Fibroblast of skin of scalp (primary cell): Measurements from ENCODE around the gene TCP10L. TPM values are rescaled to one million over a fixed set of nuclear protein-coding genes. Genes with fewer than 3 reads are reported as not detected.
A peak's percentile ranks its signal among the peaks of the same experiment; 100 is the strongest.
"Not testable (repeated sequence)": the region's sequence is repeated elsewhere in the genome, so short reads cannot be mapped to it uniquely, and the experiment has no call there.

Experiments used
- DNase-seq: peaks from one replicate; pipeline ENCODE4 v3.0.0-alpha.2; 2013
- polyA plus RNA-seq, 2 experiments: library from polyadenylated mRNA; unstranded; fragments of 120-200 nt; gene quantifications; one replicate each; pipeline ENCODE4 v1.2.1, GENCODE V29; 2013; ENCODE audit not compliant: insufficient read length in 2 of 2

The TCP10L gene, protein sequence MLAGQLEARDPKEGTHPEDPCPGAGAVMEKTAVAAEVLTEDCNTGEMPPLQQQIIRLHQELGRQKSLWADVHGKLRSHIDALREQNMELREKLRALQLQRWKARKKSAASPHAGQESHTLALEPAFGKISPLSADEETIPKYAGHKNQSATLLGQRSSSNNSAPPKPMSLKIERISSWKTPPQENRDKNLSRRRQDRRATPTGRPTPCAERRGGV
- 0.28 TPM for polyA plus RNA-seq (2013, experiment 1 of 2; ENCODE audit: insufficient read length)
- 0.42 TPM for polyA plus RNA-seq (2013, experiment 2 of 2; ENCODE audit: insufficient read length)

DNA sequence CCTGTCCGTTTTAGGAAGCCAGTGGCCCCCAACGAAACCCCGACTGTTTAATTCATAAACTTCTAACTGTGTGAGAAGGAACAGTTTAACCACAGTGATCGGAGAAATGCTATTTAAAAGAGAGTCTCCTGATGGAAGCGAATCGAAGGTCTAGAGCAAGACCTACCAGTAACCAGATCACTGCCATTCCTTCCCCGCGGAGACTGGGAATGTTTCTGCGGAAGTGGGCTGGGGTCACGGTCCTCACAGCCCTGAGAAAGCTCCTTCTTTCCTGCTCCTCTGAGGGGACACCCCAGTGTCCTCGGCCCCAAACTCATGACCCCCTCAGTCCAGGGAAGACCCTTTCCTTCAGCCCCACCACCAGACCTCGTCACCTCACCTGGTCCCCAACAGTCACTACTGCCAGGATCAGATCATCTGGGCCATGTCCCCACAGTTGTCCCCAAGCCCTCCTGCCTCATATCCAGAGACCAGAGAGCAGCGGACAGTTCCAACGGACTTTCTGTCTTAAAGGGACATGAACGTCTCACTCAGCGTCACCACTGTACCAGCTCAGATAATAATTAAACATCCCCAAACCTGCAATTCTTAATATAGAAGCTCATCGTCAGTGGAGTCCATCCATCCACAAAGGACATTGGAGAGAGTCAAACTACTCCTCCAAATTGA lies at the start of gene TCP10L:
TCP10L (minus strand) TSS at position 482 of the 669 bp plus-strand sequence. CDS start 1,219 bp downstream, outside the sequence.
- no peak for DNase-seq

DNA sequence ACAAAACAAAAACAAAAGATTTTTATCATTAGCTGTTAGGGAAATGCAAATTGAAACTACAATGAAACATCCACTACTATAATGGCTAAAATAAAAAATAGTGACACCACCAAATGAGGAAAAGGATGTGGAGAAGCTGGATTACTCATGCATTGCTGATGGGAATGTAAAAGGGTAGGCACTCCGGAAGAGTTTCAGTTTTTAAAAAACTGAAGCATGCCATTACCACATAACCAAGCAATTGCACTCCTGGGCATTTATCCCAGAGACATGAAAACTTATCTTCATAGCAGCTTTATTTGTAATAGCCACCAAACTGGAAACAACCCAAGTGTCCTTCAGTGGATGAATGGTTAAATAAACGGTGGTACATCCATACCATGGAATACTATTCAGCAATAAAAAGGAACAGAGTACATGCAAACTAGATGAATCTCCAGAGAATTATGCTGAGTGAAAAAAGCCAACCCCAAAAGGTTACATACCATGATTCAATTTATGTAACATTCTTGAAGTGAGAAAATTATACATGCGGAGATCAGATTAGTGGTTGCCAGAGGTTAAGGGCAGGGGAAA lies 41.4 kb upstream of the TCP10L start:
- DNase-seq, result peak; percentile 38

DNA sequence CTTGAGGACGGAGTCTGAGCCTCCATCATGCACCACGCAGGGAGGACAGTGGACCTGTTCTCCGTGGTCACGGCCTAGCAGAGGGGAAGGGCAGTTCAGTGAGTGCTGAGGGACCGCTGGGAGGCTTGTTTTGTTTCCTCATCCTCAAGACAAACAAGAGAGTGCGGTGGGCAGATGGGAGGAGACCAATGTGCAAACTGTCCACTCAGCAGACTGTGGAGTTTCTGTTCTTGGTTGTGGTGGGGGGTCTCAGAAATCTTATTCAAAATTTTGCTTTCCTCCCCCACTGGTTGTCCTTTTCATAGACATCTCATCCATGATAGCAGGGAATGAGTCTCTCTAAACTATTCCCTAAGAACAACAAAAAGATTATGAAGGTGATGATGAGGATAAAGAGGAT lies 32.9 kb upstream of the TCP10L start:
- not testable (repeated sequence) for DNase-seq

DNA sequence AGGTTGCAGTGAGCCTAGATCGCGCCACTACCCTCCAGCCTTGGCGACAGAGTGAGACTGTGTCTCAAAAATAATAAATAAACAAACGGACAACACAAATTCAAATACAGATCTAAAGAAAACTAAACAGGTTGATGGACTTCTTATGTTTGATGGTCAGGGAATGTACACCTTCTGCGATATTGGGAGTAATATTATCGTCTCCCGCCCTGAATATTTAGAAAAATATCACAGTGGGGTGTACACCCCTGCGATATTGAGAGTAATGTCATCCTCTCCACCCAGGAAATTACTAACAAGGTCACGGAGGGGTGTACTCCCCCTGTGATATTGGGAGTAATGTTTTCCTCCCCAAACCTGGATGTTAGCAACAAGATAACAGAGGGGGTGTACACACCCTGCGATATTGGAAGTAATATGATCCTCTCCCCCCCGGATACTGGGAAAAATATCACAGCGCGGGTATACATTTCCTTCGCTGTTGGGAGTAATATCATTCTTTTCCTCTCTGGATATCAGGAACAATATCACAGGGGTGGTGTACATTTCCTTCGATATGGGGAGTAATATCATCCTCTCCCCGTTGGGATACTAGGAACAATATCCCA lies 28.2 kb upstream of the TCP10L start:
- DNase-seq, result no peak

DNA sequence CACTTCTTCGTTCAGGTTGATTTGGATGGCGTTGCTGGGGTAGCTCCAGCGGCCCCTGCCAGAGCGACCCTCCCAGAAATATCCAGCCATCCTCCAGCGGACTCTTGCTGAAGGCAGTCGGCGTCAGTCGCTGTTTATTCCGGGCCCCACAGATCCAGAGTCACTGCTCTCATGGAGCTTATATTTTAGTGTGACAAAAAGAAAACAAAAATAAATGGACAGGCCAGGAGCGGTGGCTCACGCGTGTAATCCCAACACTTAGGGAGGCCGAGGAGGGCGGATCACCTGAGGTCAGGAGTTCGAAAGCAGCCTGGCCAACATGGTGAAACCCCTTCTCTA lies 27.6 kb upstream of the TCP10L start:
- DNase-seq, result no peak

DNA sequence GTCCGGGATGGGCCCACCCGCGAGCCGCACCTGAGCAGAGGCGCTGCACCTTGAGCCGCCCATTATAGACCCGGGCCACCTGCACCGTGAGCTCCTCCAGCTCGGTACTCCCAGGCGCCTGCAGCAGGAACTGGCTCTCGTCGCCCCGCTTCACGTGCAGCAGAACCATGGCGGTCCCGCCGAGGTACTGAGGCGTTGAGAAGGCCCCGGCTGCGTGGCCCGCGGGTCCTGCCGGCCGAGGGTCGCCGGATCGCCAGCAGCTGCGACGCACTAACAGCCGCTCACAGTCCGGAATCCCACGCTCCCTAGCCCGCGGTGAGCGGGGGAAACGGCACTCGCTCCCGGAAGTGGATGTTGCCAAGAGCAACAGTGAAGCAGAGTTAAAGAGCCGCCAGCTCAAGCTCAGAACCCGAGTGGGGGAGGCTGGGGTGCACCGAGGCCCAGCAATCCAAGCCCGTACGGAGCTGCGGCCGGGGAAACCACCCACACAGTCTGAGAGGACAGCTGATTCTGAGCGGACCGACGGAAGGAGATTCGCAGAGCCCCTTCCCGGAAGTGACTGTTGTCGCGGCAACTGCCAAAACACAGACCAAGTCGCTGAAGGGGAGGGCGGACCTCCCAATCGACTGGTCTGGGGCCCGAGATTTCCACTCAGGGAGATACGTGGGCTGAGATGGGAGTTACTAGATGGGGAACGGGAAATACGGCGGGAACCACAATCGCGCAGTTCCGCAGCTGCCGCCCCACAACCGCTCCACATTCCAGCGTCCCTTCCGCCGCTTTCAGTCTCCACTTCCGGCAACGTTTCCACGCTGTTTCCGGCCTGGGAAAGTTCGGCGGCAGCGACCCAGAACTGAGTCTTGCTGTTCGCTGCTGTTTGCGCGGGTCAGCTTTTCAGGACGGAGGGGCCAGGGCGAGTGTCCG lies 27.0 kb upstream of the TCP10L start, which contains the start of gene CFAP298:
CFAP298 (minus strand) TSS at position 303 of the 924 bp plus-strand sequence; CDS start at position 169, 134 bp downstream.
- DNase-seq, result peak; percentile 95

DNA sequence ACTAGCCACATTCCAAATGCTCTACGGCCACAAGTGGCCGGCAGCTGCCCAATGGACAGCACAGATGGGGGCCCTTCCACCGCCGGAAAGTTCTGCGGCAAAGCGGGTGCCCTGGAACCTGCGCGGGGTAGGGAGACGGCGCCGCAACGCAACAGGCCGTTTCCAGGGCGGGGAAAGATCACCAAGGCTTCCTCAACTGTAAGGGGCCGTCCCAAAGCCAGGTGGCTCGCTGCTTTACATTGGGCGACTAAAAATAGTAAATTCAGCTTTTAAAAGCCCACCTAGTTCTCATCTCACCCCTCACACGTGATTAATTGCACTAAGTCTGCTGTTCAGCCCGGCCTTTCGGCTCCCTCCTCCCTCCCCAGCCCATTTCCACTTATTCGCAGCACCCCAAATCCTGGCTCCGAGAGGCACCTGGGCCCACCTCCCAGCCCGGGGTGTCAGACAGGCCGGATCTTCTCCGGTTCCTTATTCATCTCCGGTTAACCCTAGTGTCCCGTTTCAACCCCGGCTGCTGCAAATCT lies 26.2 kb upstream of the TCP10L start:
- DNase-seq, result no peak

DNA sequence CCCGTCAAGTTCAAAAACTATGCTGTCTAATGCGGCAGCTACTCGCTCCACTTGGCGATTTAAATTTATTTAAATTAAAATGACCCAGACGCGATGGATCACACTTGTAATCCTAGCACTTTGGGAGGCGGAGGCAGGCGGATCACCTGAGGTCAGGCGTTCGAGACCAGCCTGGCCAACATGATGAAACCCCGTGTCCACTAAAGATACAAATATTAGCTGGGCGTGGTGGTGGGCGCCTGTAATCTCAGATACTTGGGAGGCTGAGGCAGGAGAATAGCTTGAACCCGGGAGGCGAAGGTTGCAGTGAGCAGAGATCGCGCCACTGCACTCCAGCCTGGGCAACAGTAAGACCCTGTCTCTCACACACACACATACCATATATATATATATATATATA lies 25.6 kb upstream of the TCP10L start:
- DNase-seq, result not testable (repeated sequence)

DNA sequence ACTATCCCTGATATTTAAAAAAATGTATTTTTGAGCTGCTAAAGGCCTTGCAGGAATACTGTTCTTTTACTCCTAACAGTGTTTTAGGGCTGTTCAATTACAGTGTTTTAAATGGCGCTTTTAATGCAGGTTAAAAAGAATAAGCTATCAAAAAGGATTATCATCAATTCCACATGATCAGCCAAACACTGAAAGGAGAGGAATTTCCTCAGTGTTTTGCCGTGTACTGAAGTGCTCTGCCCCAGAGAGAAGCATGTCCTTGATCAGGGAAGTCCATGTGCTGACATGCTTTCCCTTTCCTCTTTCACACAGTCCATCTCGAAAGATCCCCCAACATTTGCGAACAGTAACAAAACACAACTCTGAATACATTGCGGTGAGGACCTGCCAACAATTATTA lies 23.5 kb upstream of the TCP10L start:
- no peak for DNase-seq

DNA sequence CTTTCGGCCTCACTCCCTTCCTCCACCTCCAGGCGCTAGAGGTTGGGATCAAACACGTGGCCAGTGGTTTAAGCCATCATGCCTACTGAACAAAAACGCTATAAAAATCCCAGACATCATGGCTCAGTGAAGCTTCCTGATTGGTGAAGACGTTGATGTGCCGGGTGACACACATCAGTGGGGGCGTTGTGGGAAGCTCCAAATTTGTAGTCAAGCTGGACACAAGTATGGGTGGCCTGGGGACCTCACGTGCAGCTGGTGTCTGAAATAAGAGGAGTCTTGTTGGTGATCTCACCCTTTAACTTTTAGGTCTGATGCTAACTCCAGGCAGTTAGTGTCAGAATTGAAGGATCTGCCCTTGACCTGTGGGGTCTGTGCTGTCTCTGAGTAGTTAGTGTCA lies 20.1 kb upstream of the TCP10L start:
- DNase-seq, result no peak

DNA sequence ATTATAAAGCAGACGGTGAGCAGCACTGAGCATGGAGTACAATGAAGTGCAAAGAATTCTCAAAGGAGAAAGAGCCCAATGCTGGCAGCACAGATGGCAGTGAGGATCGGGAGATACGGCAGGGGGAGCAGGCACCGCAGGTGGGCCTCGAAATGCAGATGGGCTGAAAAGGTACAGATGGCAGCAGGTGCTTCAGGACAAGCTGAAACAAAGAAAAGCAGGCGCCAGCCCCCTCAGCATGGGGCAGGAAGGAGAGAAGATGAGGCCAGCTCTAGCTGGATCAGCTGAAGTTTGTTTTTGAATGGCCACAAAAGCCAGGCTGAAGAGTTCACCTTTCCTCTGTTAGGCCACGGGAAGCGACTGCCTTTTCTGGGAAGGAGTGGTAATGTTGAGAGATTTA lies 19.1 kb upstream of the TCP10L start:
- no peak for DNase-seq

DNA sequence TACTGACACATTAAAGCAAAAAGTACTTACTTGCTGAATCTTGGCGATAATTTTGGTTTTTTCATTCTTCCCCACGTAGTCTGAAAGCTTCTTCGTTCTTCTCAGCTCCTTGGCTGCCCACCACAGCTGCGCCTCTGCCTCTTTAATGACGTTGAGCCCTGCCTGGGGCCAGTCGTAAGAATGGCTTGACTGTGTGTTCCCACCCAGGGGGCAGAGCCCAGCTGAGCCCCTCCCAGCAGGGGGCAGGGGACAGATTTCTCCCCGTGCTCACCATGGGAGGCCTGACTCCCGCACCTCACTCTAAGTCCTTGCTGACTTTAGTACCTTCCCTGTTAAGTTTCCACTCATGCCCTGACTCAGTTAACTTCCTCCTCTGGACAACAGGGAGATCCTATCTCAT lies 17.8 kb upstream of the TCP10L start:
- no peak for DNase-seq

DNA sequence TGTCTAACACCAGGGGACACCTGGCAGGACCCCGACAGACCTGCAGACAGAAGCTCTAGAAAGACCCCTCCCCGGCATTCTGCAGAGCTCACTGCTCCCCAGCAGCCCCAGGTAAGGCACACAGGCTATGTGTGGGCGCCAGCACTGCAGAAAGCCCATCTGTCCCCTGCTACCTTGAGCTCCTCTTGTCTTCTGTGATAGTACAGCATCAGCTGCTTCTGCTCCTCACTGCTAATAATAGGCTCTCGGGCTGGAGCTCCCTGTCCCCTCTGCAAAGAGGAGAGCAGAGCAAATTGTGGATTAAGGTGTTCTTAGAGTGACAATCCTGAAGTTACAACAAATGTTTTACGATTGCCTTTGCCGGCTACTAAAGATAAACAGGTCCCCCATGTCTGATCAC lies 16.8 kb upstream of the TCP10L start:
- no peak for DNase-seq

DNA sequence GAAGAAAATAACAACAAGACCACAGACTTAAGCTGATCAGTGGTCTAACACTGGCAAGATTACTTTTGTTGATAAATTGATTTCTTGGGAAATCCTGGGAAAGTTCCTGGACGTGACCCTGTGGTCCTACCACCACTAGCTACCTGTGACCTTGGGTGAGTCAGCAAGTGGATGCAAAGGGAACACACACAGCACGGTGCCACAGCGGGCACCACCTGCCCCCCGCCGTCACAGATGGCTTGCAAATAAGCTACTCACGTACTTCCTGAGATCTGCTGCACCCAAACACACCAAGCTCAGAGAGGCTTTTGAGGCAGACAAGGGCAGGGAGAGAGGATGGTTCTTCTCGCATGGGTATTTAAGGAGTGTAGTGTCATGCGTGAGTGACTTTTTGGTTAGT lies 14.2 kb upstream of the TCP10L start:
- no peak for DNase-seq

DNA sequence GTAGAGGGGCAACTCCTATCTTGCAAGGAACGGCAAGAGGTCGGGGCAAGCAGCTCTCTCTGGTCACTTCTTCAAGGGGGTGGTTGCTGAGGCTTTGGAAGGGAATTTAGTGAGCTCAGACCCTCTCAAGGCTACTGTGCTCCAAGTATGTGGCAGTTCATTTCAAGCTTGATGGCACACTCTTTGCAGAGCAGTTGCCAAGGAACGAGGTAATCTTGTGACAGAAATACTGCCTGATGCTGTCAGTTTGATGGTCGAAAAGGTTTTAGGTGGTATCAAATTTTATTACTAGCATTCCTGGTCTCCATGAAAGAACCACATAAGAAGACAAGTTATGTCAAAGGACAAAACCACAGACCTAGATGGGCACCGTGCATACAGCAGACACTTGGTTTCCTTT lies 13.8 kb upstream of the TCP10L start:
- no peak for DNase-seq

DNA sequence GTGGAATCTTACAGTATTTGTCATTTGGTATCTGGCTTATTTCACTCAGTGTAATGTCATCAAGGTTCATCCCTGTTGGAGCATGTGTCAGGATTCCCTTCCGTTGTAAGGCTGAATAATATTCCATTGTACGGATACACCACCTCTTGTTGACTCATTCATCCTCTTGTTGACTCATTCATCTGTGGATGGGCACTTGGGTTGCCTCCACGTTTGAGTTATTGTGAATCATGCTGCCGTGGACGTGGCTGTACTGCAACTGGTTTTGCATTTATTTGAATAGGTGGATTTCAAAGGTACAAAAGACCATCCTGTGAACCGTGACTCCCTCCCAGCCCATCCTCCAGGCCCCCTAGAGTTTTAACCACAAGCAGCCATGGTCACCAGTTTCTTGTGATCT lies 11.9 kb upstream of the TCP10L start:
- DNase-seq, result peak; percentile 69

DNA sequence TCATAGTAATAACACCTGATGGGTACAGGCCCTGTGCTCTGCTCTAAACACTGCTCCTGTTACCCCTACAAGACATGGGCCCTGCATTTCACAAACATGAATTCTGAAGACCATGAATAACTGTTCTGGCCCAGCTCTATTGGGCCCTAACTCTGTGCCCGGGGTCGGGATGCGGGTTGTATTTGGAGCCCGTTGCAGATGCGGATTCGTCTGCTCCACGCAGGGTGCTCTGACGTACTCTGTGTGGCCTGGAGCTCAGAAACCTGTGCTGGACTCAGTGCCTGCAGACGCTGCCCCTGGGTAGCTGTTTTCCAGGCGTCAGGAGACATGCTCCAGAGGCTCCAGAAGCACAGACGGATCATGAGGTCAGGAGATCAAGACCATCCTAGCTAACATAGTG lies 10.1 kb upstream of the TCP10L start:
- no peak for DNase-seq

DNA sequence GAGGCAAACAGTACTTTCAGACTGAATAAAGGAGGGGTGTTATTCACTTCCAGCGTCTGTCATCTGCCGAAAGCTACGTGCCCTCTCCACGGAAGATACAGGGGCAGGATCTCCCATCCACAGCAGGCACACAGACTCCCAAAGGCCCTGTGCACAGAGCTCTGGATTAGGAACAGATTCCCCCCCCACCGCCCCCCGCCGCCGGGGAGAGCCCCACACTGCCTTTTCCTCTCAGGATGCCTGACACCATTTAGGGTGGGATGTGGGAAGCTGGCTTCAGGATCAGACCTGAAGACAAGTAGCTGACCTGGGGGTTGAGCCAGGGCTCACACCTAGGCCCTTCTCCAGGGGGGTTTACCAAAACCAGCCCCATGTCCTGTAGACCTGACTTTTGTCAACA lies 8.4 kb upstream of the TCP10L start:
- no peak for DNase-seq

DNA sequence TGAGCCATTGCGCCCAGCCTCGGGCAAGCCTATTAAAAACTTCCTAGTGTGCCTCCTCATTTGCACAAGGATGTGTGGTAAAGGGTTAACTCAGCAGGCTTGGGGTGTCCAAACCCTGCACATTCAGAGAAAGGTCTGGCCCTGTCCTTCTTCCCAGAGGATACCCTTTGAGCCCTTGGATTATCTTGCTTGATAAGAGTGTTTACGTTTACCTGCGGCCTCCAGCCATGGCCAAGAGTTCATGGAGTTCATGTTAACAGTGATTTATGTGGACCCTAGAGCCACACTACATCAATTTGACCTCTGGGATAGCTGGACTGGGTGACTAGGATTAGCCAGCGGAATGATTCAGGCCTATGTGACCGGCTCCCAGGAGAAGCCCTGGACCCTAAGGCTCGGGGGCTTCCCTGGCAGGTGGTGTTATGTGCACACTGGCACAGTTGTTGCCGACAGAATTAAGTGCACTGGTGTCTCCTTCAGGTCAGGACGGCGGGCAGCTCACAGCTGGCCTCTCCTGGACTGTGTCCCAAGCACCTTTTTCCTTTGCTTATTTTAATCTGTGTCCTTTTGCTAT lies 7.7 kb upstream of the TCP10L start:
- DNase-seq, result no peak

DNA sequence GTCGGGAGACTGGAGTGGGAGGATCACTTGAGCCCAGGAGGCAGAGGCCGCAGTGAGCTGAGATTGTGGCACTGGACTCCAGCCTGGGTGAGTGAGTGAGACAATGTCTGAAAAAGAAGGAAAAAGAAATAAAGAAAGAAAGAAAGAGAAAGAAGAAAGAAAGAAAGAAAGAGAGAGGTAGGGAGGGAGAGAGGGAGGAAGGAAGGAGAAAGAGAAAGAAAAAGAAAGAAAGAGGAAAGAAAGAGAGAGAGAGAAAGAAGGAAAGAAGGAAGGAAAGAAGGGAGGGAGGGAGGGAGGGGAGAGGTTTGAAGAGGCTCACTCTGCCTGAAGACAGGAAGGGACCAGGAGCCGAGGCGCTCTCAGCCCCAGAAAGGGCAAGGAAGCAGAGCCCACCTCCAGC lies 4.8 kb upstream of the TCP10L start:
- DNase-seq, result no peak

DNA sequence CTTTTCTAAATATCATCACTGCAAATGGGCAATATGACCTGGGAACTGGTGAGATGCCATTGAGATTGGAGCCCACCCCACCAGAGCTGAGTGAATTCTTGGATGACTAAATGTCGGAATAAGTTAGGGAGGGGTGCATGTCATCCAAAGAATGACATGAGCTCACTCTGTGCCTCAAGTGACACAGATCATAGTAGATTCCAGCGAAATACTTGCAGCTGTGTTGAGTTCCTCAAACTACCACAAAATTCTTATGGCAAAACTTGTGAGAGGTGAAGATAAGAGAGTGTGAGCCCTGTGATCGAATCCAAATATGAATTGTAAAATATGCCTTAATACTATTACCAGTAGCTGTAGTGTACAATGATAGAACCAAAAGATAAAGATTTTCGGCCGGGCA lies 2.3 kb upstream of the TCP10L start:
- no peak for DNase-seq

DNA sequence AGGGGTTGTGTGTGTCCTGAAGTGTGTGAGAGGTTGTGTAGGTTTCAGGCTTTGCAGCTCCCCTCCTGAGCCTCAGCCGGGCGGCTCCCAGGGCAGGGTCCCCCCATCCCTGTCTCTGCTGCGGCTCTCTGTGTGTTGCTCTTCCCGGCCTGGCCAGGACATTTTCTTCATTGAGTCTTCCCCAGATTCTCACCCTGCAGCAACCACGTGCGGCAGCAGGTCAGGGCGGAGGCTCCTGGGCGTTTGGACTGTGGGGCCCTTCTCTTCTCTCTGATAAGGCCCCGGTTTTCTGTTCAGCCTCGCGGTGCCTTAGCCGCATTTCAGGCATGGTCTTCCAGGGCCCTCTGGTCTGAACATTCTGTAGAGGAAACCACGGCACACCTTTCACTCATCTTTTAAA lies 1.8 kb upstream of the TCP10L start:
- no peak for DNase-seq
